ENCODE data around the gene THAP11. TPM values are rescaled to one million over a fixed set of nuclear protein-coding genes. Genes with fewer than 3 reads are reported as not detected.

THAP11 gene
- total RNA-seq, 1 donor from 2014 or later, result 32.3 TPM

Other genes starting within 250 kb of the THAP11 start
- 0.30 TPM for gene CARMIL2, start 197.2 kb upstream of the THAP11 start, total RNA-seq
- 9.7 TPM for gene ACD, start 182.1 kb upstream of the THAP11 start, total RNA-seq
- 3.7 TPM for gene PARD6A, start 181.4 kb upstream of the THAP11 start, total RNA-seq
- gene ENKD1, start 175.6 kb upstream of the THAP11 start, total RNA-seq, result 9.9 TPM
- gene C16orf86, start 175.5 kb upstream of the THAP11 start, total RNA-seq, result 3.0 TPM
- 9.0 TPM for gene GFOD2, start 123.0 kb upstream of the THAP11 start, total RNA-seq
- gene RANBP10, start 35.8 kb upstream of the THAP11 start, total RNA-seq, result 11.1 TPM
- gene TSNAXIP1, start 35.4 kb upstream of the THAP11 start, total RNA-seq, result 0.41 TPM
- 86.6 TPM for gene NUTF2, start 4.6 kb downstream of the THAP11 start, total RNA-seq
- 21.3 TPM for gene CENPT, start 5.4 kb downstream of the THAP11 start, total RNA-seq
- 35.4 TPM for gene EDC4, start 30.7 kb downstream of the THAP11 start, total RNA-seq
- 0.54 TPM for gene NRN1L, start 42.6 kb downstream of the THAP11 start, total RNA-seq
- 18.1 TPM for gene PSKH1, start 50.9 kb downstream of the THAP11 start, total RNA-seq
- gene CTRL, start 89.5 kb downstream of the THAP11 start, total RNA-seq, result 0.81 TPM
- 59.3 TPM for gene PSMB10, start 94.5 kb downstream of the THAP11 start, total RNA-seq
- gene LCAT, start 101.8 kb downstream of the THAP11 start, total RNA-seq, result 19.0 TPM
- gene SLC12A4, start 126.3 kb downstream of the THAP11 start, total RNA-seq, result 97.5 TPM
- gene DPEP3, start 138.2 kb downstream of the THAP11 start, total RNA-seq, result not detected
- gene DPEP2, start 157.2 kb downstream of the THAP11 start, total RNA-seq, result 0.87 TPM
- gene DPEP2NB, start 173.6 kb downstream of the THAP11 start, total RNA-seq, result not detected
- 7.5 TPM for gene DDX28, start 180.9 kb downstream of the THAP11 start, total RNA-seq
- gene DUS2, start 181.0 kb downstream of the THAP11 start, total RNA-seq, result 7.0 TPM
- gene NFATC3, start 243.1 kb downstream of the THAP11 start, total RNA-seq, result 23.7 TPM

Measured in Right ventricle myocardium inferior (tissue), 1 donor.